Muscle of leg (tissue), 11 donors: ENCODE data around the gene ATG9B. TPM values are rescaled to one million over a fixed set of nuclear protein-coding genes. Genes with fewer than 3 reads are reported as not detected.
"Not testable (repeated sequence)": the region's sequence is repeated elsewhere in the genome, so short reads cannot be mapped to it uniquely, and the experiment has no call there.

Experiments
- DNase-seq: peaks from one replicate; pipeline ENCODE4 v3.0.0; 2013
- H3K27ac ChIP-seq: one replicate; pipeline ENCODE4 v1.5.1; 2013; ENCODE audit warnings: mild to moderate bottlenecking, low read length, control low read depth
- H3K27me3 ChIP-seq: one replicate; pipeline ENCODE4 v1.6.1; 2013; ENCODE audit warnings: low read length; ENCODE audit not compliant: control insufficient read depth, insufficient read depth
- H3K36me3 ChIP-seq: one replicate; pipeline ENCODE4 v1.6.1; 2013; ENCODE audit warnings: low read length; ENCODE audit not compliant: control insufficient read depth, insufficient read depth
- H3K4me1 ChIP-seq: one replicate; pipeline ENCODE4 v1.6.1; 2013; ENCODE audit warnings: low read length; ENCODE audit not compliant: control insufficient read depth, insufficient read depth
- H3K4me3 ChIP-seq: one replicate; pipeline ENCODE4 v1.5.1; 2013; ENCODE audit warnings: low read length, control low read depth
- H3K9me3 ChIP-seq: replicated peaks from 2 replicates; pipeline ENCODE4 v1.6.1; 2013; ENCODE audit warnings: low read depth, low read length; ENCODE audit not compliant: control insufficient read depth
- WGBS: methylation state at CpG from one replicate; pipeline ENCODE4 v1.1.5; 2013; ENCODE audit warnings: missing lambda C conversion rate; ENCODE audit not compliant: insufficient coverage; 5-methylcytosine and 5-hydroxymethylcytosine counted together
- polyA plus RNA-seq, 8 donors: library from polyadenylated mRNA; unstranded; fragments of 120-200 nt; gene quantifications; one replicate each; pipeline versions ENCODE4 v1.2.1 to v1.2.3, GENCODE V29; 2013; ENCODE audit warnings: inconsistent platforms in 1 of 8, low replicate concordance in 1 of 8; ENCODE audit not compliant: insufficient read length in 8 of 8, insufficient read depth in 1 of 8
- total RNA-seq: library from RNA; stranded (reverse); fragments of 120-200 nt; gene quantifications from one replicate; pipeline ENCODE4 v1.2.4, GENCODE V29; 2013

Gene ATG9B
- total and polyA plus RNA-seq, 9 donors, result 0.22 to 3.0 (median 1.4) TPM

DNA sequence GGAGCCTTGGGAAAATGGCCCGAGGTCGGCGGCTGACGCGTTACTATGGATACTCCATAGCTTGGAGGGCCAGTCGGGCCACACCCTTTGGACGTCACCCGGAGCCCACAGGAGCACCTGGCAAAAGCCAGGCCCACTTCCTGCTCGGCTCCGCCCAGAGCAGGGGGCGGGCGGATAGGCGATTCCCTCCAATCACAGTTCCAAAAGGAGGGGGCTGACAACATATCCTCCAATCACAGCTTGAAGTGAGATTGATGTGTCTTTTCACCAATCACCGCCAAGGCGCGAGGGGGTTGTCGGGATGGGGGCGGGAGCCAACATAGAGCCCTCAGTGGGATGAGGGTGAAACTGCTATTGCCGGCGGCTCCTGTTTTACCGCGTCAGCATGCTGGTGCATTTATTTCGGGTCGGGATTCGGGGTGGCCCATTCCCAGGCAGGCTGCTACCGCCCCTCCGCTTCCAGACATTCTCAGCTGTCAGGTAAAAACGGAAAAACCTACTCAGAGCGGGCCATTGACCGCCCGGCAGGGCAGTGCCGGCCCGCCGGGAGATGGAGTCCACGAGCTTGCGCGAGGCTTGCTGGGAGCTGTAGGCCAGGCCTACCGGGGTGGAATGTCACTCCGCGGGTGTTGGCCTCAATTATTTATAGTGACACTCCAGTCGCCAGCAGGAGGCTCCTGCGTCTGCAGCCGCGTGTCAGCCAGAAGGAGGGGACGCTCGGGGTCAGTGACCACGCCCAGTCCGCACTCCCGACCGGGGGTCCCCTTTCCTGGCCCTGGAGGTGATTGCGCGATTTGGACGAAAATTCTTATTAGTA is 4.0 kb upstream of the ATG9B start, which contains the start of gene ABCB8:
ABCB8 (plus strand) TSS at position 320 of the 817 bp plus-strand sequence; CDS start at position 386, 66 bp downstream.
- Histone ChIP-seq H3K27ac (peak within 1 kb of the TSS; percentile 93), H3K9me3 (no peaks in the 10 kb centered on the region), H3K4me1 (peaks cover 15% of the 10 kb centered on the region), H3K4me3 (peak within 1 kb of the TSS; percentile 81), H3K27me3 (peaks cover 3% of the 10 kb centered on the region), H3K36me3 (peaks cover 12% of the 10 kb centered on the region)
- WGBS, result 0% methylated on average over 42 of the region's 53 CpGs
- DNase-seq, result peak; percentile 100

DNA sequence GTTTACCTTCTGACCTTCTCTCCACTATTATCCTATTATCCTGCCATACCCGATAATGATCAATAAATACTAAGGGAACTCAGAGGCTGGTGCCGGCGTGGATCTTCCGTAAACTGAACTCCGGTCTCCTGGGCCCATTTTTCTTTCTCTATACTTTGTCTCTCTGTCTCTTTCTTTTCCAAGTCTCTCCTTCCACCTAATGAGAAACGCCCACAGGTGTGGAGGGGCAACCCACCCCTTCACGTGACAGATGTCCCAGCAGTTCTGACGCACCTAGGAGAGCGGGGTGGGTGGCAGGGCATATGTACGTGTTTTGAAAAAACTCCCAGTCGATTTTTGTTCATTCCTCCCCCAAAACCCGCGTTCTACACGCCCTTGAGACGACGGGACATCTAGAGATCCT is 3.4 kb upstream of the ATG9B start:
- H3K27me3 ChIP-seq, H3K36me3 ChIP-seq, H3K9me3 ChIP-seq, DNase-seq: not testable (repeated sequence)
- H3K27ac ChIP-seq, result peak overlapping the region; percentile 83
- 5% methylated on average over 11 of the region's 16 CpGs for WGBS
- H3K4me3 ChIP-seq, result peak overlapping the region; percentile 81
- peaks cover 15% of the 10 kb centered on the region for H3K4me1 ChIP-seq

DNA sequence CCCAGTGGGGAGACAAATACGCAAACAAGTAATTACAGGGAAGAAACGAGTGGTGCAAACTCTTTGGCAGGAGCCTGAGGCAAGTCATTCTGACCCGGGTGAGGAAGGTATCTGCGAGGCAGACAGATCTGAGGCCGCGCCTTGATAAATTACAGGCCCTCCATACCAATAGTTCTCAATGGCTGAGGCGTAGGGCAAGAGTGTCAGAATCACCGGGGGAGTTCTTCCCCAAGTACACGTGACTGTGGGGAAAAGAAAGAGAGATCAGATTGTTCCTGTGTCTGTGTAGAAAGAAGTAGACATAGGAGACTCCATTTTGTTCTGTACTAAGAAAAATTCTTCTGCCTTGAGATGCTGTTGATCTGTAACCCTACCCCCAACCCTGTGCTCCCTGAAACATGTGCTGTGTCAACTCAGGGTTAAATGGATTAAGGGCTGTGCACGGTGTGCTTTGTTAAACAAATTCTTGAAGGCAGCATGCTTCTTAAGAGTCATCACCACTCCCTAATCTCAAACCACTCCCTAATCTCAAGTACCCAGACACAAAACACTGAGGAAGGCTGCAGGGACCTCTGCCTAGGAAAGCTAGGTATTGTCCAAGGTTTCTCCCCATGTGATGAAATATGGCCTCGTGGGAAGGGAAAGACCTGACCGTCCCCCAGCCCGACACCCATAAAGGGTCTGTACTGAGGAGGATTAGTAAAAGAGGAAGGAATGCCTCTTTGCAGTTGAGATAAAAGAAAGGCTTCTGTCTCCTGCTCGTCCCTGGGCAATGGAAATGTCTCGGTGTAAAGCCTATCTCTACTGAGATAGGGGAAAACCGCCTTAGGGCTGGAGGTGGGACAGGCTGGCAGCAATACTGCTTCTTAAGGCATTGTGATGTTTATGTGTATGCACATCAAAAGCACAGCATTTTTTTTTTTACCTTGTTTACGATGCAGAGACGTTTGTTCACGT is 2.8 kb upstream of the ATG9B start:
- not testable (repeated sequence) for H3K36me3 ChIP-seq, DNase-seq, H3K27me3 ChIP-seq, H3K27ac ChIP-seq, H3K9me3 ChIP-seq, H3K4me3 ChIP-seq
- peaks cover 15% of the 10 kb centered on the region for H3K4me1 ChIP-seq
- 28% methylated on average over 6 of the region's 19 CpGs for WGBS

DNA sequence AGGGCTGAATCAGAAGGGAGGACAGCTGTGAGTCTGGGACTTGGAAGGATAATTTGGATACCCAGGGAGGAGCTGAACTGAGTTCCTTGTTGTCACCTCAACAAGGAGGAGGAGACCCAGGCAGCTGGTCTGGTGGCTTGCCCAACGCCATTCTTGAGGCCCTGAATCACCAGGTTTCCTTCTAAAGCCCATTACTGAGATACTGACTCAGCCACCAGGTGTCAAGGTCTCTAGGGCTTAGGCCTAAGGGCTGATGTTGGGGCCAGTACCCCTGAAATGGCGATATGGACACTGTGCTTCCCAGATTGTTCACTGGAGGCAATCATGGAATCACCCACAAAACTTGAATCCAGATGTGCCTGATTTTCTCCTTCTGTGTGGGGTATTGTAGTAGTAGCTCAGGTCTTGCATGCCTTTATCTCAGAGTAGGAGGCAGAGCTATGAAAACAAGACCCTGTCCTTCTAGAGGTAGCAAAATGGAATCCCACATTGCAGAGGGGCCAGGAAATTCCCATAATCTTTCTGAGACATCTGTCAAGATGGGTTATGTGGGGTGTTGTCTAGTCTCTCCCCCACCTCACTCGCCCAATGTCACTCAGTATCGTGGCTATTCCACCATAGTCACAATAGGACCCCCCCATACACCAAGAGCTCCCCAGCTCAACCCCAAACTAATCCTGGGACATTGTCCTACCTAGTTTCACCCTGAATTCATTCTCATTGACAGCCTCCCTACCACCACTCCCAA is 1.8 kb upstream of the ATG9B start:
- H3K9me3 ChIP-seq, result no peaks in the 10 kb centered on the region
- H3K36me3 ChIP-seq, result peaks cover under 1% of the 10 kb centered on the region
- no peak overlapping the region for H3K27ac ChIP-seq
- H3K27me3 ChIP-seq, result peaks cover 9% of the 10 kb centered on the region
- H3K4me1 ChIP-seq, result peaks cover 15% of the 10 kb centered on the region
- no peak for DNase-seq
- 90% methylated on average over 4 of the region's 4 CpGs for WGBS
- no peak overlapping the region for H3K4me3 ChIP-seq

DNA sequence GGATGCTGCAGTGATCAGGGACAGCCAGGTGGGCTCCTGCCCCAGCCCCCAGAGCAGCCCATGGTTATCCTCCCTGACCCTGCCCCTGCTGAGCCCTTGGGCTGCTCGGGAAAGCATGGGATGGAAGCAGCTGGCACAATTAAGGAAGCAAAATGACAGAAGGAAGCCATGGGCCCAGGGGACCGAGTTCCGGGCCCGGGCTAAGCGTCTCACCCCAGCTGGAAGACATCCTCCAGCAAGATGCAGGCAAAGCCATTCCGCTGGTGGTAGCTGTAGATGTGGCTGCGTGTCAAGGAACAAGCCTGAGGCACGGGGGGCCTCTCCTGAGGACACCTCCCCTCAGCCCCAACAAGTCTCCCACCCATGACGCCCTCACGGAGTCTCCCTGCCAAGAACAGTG is 1.1 kb downstream of the ATG9B start:
- Histone ChIP-seq H3K4me3 (no peak overlapping the region), H3K36me3 (no peaks in the 10 kb centered on the region), H3K27ac (no peak overlapping the region), H3K27me3 (peaks cover 35% of the 10 kb centered on the region), H3K4me1 (peaks cover 12% of the 10 kb centered on the region), H3K9me3 (no peaks in the 10 kb centered on the region)
- WGBS, result 20% methylated on average over 1 of the region's 10 CpGs
- DNase-seq, result no peak

DNA sequence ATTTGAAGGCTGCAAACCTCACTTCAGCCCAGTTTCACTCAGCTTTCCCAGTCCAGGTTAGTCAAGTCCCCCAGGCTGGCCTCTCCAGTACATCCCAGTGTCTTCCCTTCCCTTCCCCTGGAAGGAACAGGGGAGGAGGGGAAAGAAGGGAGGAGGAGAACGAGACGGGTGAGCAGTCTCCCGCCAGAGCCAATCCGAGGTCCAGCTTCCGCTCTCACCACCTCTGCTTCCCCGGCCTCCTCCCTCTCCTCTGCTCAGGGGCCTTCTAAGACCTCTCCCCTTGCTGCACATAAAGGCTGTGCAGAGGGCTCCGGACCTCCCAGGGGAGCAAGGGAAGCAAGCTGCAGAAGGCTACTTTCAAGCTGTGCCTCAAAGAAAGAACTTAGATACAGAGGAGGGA is 4.1 kb downstream of the ATG9B start:
- H3K9me3 ChIP-seq, result no peaks in the 10 kb centered on the region
- H3K4me1 ChIP-seq, result peaks cover 15% of the 10 kb centered on the region
- no peak overlapping the region for H3K4me3 ChIP-seq
- 0% methylated on average over 1 of the region's 7 CpGs for WGBS
- no peaks in the 10 kb centered on the region for H3K36me3 ChIP-seq
- H3K27me3 ChIP-seq, result peaks cover 49% of the 10 kb centered on the region
- DNase-seq, result no peak
- no peak overlapping the region for H3K27ac ChIP-seq

DNA sequence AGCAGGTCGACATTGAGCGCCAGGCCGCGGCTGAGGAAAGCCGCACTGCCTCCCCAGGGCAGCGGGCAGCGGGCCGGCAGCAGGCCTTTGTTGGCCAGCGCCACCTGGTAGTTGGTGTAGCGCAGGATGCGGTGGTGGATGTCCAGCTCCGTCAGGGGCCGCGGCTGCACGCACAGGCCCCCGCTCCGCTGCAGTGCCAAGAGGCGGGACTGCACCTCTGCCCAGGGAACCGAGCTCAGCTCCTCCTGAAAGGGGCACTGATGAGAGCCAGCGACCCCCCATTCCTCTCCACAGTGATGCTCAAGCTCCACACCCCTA is 5.2 kb downstream of the ATG9B start:
- no peak overlapping the region for H3K4me3 ChIP-seq
- no peak overlapping the region for H3K27ac ChIP-seq
- H3K27me3 ChIP-seq, result peaks cover 50% of the 10 kb centered on the region
- no peak for DNase-seq
- no peaks in the 10 kb centered on the region for H3K36me3 ChIP-seq
- H3K4me1 ChIP-seq, result peaks cover 24% of the 10 kb centered on the region
- WGBS, result 25% methylated on average over 18 of the region's 20 CpGs
- H3K9me3 ChIP-seq, result no peaks in the 10 kb centered on the region

DNA sequence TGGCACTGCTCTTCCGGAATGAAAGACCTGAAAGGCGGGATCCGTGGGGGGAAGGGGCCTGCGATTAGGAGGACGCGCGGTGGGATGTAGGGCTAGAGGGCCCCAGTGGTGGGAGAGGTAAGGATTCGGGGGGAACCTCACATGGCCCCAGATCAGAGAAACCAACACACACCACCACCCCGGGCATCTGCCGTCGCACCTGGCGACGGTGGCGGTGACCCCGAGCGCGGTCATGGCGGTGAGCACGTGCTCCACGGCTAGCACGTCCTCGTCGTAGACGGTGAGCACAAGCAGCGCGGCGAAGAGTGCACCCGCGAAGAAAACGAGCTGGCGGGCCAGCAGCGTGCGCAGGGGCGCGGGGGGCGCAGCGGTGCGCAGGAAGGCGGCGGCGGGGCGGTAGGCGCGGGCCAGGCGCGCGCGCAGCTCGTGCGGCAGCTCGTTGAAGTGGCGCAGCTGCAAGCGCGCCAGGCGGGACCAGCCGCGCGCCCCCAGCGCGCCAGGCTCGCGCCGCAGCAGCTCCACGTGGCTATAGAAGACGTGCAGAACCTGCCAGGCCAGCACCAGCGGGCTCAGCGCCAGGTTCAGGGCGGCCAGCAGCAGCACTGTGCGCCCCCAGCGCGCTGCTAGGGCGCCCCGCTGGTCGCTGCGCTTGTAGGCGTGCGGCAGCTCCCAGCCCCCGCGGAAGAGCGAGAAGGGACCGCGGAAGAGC is 5.7 kb downstream of the ATG9B start:
- Histone ChIP-seq H3K27ac (no peak overlapping the region), H3K9me3 (no peaks in the 10 kb centered on the region), H3K27me3 (peaks cover 55% of the 10 kb centered on the region), H3K4me3 (peak overlapping the region; percentile 31), H3K4me1 (peaks cover 29% of the 10 kb centered on the region), H3K36me3 (no peaks in the 10 kb centered on the region)
- WGBS, result under 1% methylated on average over 73 of the region's 82 CpGs
- DNase-seq, result peak; percentile 46

DNA sequence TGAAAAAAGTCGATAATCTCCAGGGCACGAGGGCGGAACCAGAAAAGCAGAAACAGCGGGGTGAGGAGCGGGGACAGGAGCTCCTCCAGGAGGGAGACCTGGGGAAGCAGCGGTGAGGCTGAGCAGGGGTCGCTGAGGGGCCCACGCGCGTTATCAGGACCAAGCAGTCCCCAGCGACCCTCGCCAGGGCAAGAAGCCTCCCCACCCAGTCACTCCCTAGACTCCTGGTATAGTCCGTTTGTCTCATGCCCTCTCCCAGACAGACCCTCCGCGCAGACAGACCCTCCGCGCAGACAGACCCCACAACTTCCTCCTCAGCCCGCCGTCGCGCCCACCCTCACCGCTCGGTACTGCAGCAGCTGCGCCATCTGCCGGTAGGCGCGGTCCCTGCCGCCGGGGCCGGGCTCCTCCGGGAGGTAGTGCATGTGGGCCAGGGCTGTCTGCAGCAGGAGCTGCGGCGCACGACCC is 6.3 kb downstream of the ATG9B start:
- no peak overlapping the region for H3K27ac ChIP-seq
- no peaks in the 10 kb centered on the region for H3K36me3 ChIP-seq
- H3K4me3 ChIP-seq, result peak overlapping the region; percentile 31
- H3K27me3 ChIP-seq, result peaks cover 55% of the 10 kb centered on the region
- no peaks in the 10 kb centered on the region for H3K9me3 ChIP-seq
- DNase-seq, result peak; percentile 55
- WGBS, result under 1% methylated on average over 31 of the region's 34 CpGs
- peaks cover 35% of the 10 kb centered on the region for H3K4me1 ChIP-seq
